Osteoblast (primary cell): ENCODE results near the gene GREB1L. TPM values are rescaled to one million over a fixed set of nuclear protein-coding genes. Genes with fewer than 3 reads are reported as not detected.

Experiments
- DNase-seq: peaks from one replicate; pipeline ENCODE4 v3.0.0; 2011; ENCODE audit warnings: low spot score, mixed read lengths; ENCODE audit not compliant: insufficient read length; ENCODE audit errors: missing footprints
- H2AFZ ChIP-seq: 2 replicates; pipeline ENCODE4 v1.6.0; 2011; ENCODE audit warnings: mild to moderate bottlenecking, low read length
- H3K27ac ChIP-seq: 2 replicates; pipeline ENCODE4 v1.5.1; 2011; ENCODE audit warnings: mild to moderate bottlenecking, low read depth, low read length, moderate library complexity
- H3K27me3 ChIP-seq: 2 replicates; pipeline ENCODE4 v1.6.0; 2012; ENCODE audit warnings: mild to moderate bottlenecking, control low read depth, inconsistent platforms, low read length, moderate library complexity; ENCODE audit not compliant: insufficient read depth
- H3K36me3 ChIP-seq: 2 replicates; pipeline ENCODE4 v1.5.1; 2011; ENCODE audit warnings: mild to moderate bottlenecking, low read length, control low read depth, moderate library complexity; ENCODE audit not compliant: insufficient read depth
- H3K4me1 ChIP-seq: 2 replicates; pipeline ENCODE4 v1.5.1; 2011; ENCODE audit warnings: mild to moderate bottlenecking, low read length, control low read depth, moderate library complexity; ENCODE audit not compliant: insufficient read depth
- H3K4me2 ChIP-seq: 2 replicates; pipeline ENCODE4 v1.6.0; 2011; ENCODE audit warnings: mild to moderate bottlenecking, low read length; ENCODE audit not compliant: insufficient read depth
- H3K4me3 ChIP-seq: fragments of 200-600 bp; sonication (generic); 3 replicates; pipeline ENCODE4 v1.5.1; 2012; ENCODE audit warnings: mild to moderate bottlenecking, low read length, inconsistent platforms; ENCODE audit not compliant: insufficient read depth
- H3K79me2 ChIP-seq: 2 replicates; pipeline ENCODE4 v1.6.0; 2012; ENCODE audit warnings: mild to moderate bottlenecking, low read length, control low read depth, inconsistent platforms; ENCODE audit not compliant: insufficient read depth
- H3K9me3 ChIP-seq: 2 replicates; pipeline ENCODE4 v1.5.1; 2011; ENCODE audit warnings: low read depth, low read length, control low read depth
- H4K20me1 ChIP-seq: 2 replicates; pipeline ENCODE4 v1.6.0; 2012; ENCODE audit warnings: mild to moderate bottlenecking, low read length, control low read depth; ENCODE audit not compliant: insufficient read depth
- total RNA-seq: library from RNA; depleted of rRNA; stranded (reverse); fragments of >200 nt; gene quantifications from 2 replicates; pipeline ENCODE4 v1.2.3, GENCODE V29; 2012
- TF ChIP-seq, protein P1 (sequence below): IDR thresholded peaks from 2 replicates; pipeline ENCODE4 v1.5.1; 2011; ENCODE audit warnings: mild to moderate bottlenecking, low read depth, low read length, moderate library complexity; ENCODE audit errors: extremely low read depth

The GREB1L gene
- total RNA-seq: under 0.01 and 0.36 TPM in 2 replicates

DNA sequence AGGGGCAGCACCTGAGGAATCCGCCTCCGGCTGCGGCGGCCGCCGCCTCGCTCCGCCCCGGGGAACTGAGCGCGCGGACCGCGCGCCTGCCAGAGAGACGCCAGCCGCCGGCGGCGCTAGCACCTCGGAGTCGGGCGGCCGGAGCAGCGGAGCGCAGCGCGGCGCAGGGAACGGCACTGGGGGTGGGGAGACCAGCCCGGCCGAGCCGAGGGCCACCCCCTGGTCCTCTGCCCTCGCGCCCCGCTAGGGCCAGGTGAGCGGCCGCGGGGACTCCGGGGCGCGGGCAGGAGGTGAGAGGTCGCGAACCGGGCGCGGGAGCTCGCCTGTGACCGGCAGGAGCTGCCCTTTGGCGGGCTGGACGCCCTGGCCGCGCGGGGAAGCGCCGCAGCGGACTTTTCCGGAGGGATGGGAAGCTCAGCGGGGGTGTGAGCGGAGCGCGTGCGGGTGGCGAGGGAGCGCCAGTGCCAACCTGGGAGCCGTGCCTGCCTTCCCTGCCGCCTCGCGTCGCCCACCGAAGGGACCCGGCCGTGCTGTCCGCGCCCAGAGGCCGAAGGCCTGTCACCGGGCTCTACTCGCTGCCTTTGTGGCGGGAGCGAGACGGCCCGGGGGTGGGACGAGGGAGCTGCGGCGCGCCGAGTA lies at the start of gene GREB1L:
TSS of gene GREB1L (plus strand) at position 92 of the 639 bp plus-strand sequence. CDS start 141,287 bp downstream, outside the sequence.
- Histone ChIP-seq H3K27me3 (peaks cover 64% of the 10 kb centered on the region), H3K27ac (no peak within 1 kb of the TSS), H3K79me2 (no peaks in the 10 kb centered on the region), H3K4me2 (peak within 1 kb of the TSS; percentile 53), H3K4me3 (peak within 1 kb of the TSS; percentile 53), H3K4me1 (no peaks in the 10 kb centered on the region), H4K20me1 (no peaks in the 10 kb centered on the region), H3K36me3 (no peaks in the 10 kb centered on the region), H3K9me3 (no peaks in the 10 kb centered on the region), H2AFZ (peak within 1 kb of the TSS; percentile 32)
- peak; percentile 90 for DNase-seq
- TF ChIP-seq, protein P1, sequence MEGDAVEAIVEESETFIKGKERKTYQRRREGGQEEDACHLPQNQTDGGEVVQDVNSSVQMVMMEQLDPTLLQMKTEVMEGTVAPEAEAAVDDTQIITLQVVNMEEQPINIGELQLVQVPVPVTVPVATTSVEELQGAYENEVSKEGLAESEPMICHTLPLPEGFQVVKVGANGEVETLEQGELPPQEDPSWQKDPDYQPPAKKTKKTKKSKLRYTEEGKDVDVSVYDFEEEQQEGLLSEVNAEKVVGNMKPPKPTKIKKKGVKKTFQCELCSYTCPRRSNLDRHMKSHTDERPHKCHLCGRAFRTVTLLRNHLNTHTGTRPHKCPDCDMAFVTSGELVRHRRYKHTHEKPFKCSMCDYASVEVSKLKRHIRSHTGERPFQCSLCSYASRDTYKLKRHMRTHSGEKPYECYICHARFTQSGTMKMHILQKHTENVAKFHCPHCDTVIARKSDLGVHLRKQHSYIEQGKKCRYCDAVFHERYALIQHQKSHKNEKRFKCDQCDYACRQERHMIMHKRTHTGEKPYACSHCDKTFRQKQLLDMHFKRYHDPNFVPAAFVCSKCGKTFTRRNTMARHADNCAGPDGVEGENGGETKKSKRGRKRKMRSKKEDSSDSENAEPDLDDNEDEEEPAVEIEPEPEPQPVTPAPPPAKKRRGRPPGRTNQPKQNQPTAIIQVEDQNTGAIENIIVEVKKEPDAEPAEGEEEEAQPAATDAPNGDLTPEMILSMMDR: no peak

DNA sequence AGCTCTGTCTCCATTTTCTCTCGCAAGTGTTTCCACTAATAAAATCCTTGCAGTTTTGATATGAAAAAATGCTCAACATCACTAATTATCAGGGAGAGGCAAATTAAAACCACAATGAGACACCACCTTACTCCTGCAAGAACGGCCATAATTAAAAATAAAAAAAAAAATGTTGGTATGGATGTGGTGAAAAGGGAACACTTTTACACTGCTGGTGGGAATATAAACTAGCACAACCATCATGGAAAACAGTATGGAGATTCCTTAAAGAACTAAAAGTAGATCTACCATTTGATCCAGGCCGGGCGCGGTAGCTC lies 49.8 kb upstream of the GREB1L start:
- H2AFZ ChIP-seq: no peak overlapping the region
- H4K20me1 ChIP-seq: no peaks in the 10 kb centered on the region
- no peaks in the 10 kb centered on the region for H3K9me3 ChIP-seq
- no peak for DNase-seq
- H3K36me3 ChIP-seq: no peaks in the 10 kb centered on the region
- no peak overlapping the region for H3K4me3 ChIP-seq
- peaks cover 12% of the 10 kb centered on the region for H3K27me3 ChIP-seq
- TF ChIP-seq, protein P1: no peak
- no peaks in the 10 kb centered on the region for H3K4me1 ChIP-seq
- no peak overlapping the region for H3K4me2 ChIP-seq
- H3K27ac ChIP-seq: no peak overlapping the region
- no peaks in the 10 kb centered on the region for H3K79me2 ChIP-seq

DNA sequence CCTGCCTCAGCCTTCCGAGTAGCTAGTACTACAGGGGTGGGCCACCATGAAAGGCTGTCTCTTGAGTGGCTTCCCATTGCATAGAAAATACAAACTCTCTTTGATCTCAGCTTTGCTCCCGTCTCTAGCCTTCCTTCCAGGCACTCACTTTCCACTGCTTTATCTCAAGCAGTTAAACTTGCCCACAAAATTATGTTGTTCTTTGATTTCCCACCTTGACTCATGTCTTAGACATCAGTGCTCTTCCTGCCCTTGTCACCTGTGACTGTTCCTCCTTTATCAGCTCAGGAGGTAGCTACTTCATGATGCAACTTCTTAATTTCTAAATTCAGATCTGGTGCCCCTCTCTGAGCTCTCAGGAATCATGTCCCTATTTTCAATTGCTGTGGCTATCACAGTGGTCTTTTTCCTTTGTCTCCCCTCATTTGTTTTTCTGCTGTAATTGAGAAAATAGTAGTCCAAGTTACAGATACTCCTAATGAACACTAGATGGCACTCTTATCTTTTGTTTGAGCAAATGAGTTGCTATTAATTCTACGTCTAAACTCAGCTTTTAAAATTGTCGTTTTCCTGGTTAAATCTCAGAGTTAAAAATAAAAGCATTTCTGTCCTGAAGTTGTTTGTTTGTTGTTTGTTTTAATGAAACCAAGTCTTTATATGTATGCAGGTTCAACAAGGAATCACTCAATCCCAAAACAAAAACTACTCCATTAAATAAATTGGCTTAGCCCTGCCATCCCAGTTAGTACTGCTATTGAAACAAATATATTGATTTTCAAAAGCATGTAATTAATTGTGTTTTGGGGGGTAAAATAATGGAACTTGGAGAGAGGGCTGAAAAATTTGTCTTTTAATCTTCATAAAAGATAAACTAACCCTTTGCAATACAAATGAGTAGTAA lies 46.9 kb upstream of the GREB1L start:
- DNase-seq: peak; percentile 38
- no peak overlapping the region for H2AFZ ChIP-seq
- no peaks in the 10 kb centered on the region for H3K9me3 ChIP-seq
- TF ChIP-seq, protein P1: peak; percentile 69
- H3K4me2 ChIP-seq: peak overlapping the region; percentile 48
- H4K20me1 ChIP-seq: no peaks in the 10 kb centered on the region
- peaks cover 24% of the 10 kb centered on the region for H3K27me3 ChIP-seq
- no peaks in the 10 kb centered on the region for H3K4me1 ChIP-seq
- no peak overlapping the region for H3K4me3 ChIP-seq
- H3K79me2 ChIP-seq: no peaks in the 10 kb centered on the region
- no peaks in the 10 kb centered on the region for H3K36me3 ChIP-seq
- no peak overlapping the region for H3K27ac ChIP-seq

DNA sequence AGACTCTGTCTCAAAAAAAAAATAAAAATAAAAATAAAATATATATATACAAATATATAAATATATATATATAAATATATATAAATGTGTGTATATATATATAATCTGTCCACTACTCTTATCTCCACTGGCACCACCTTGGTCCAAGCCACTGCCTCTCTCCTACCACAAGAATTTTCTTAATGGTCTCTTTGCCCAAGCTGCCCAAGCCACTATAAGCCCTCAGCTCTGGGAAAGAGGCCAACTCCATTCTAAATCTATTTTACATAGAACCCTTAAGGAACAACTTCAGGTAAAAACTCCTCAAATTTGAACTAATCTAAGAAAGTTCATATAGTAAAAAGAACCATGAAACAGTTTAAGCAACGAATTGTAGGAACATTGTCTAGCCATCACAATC lies 45.6 kb upstream of the GREB1L start:
- H3K79me2 ChIP-seq: no peaks in the 10 kb centered on the region
- H3K27ac ChIP-seq: no peak overlapping the region
- no peaks in the 10 kb centered on the region for H3K36me3 ChIP-seq
- H3K4me2 ChIP-seq: no peak overlapping the region
- TF ChIP-seq, protein P1: no peak
- H3K4me1 ChIP-seq: no peaks in the 10 kb centered on the region
- H4K20me1 ChIP-seq: no peaks in the 10 kb centered on the region
- H3K27me3 ChIP-seq: peaks cover 20% of the 10 kb centered on the region
- no peak overlapping the region for H2AFZ ChIP-seq
- DNase-seq: no peak
- no peak overlapping the region for H3K4me3 ChIP-seq
- H3K9me3 ChIP-seq: no peaks in the 10 kb centered on the region
